Stimulated activated CD4-positive, alpha-beta T cell treated with anti-CD3 and anti-CD28 coated beads, Interleukin-4, amount 100 ng/mL, for 4 hours (primary cell): ENCODE data around the gene SUPT3H.

Source experiments
- DNase-seq, 2 experiments: peaks; one replicate each; pipeline ENCODE4 v3.0.0-alpha.2; 2020

The SUPT3H gene

GRCh38 chr6:45377554-45378333 lies at the start of gene SUPT3H:
Gene SUPT3H, minus strand, starts transcription at chr6:45377934.
- peak; percentile 93 to 96 for DNase-seq

- DNase-seq, result no peak
Observed at GRCh38 chr6:45426251-45426650, 48.5 kb upstream of the SUPT3H start.

- DNase-seq, result peak in 1 of 2 experiments; percentile 13
Observed at GRCh38 chr6:45424451-45424861, 46.7 kb upstream of the SUPT3H start.

- DNase-seq, result peak in 1 of 2 experiments; percentile 13
Observed at GRCh38 chr6:45423824-45424450, 46.2 kb upstream of the SUPT3H start.

- DNase-seq, result peak in 1 of 2 experiments; percentile 42
Observed at GRCh38 chr6:45423111-45423823, 45.5 kb upstream of the SUPT3H start.

- peak; percentile 44 to 47 for DNase-seq
Observed at GRCh38 chr6:45422503-45423110, 44.9 kb upstream of the SUPT3H start.

GRCh38 chr6:45421709-45422502 lies 44.2 kb upstream of the SUPT3H start:
- DNase-seq, result peak; percentile 26 to 48

GRCh38 chr6:45420909-45421708 lies 43.4 kb upstream of the SUPT3H start:
- no peak for DNase-seq

- DNase-seq, result peak; percentile 33 to 59
Observed at GRCh38 chr6:45420083-45420908, 42.6 kb upstream of the SUPT3H start.

- DNase-seq, result peak; percentile 52 to 57
Observed at GRCh38 chr6:45419571-45420082, 41.9 kb upstream of the SUPT3H start.

- DNase-seq, result no peak
Observed at GRCh38 chr6:45417436-45417835, 39.7 kb upstream of the SUPT3H start.

- DNase-seq, result no peak
Observed at GRCh38 chr6:45416700-45417099, 39.0 kb upstream of the SUPT3H start.

GRCh38 chr6:45415788-45416518 lies 38.2 kb upstream of the SUPT3H start:
- no peak for DNase-seq

- no peak for DNase-seq
Observed at GRCh38 chr6:45415315-45415714, 37.6 kb upstream of the SUPT3H start.

GRCh38 chr6:45411959-45412358 lies 34.2 kb upstream of the SUPT3H start:
- DNase-seq, result no peak

- DNase-seq, result no peak
Observed at GRCh38 chr6:45400021-45400420, 22.3 kb upstream of the SUPT3H start.

GRCh38 chr6:45398075-45398813 lies 20.5 kb upstream of the SUPT3H start:
- no peak for DNase-seq

GRCh38 chr6:45394586-45395095 lies 16.9 kb upstream of the SUPT3H start:
- no peak for DNase-seq

- no peak for DNase-seq
Observed at GRCh38 chr6:45388328-45388727, 10.6 kb upstream of the SUPT3H start.
